Measurements from ENCODE around the gene KRT86. TPM values are rescaled to one million over a fixed set of nuclear protein-coding genes. Genes with fewer than 3 reads are reported as not detected.

The KRT86 gene
- polyA plus RNA-seq, 1 of the 3 experiments (the other 2 are of a cell fraction): 0.56 TPM

- H3F3A ChIP-seq (replicated peaks; ENCODE audit: insufficient read depth): peaks cover 17% of the 10 kb centered on the region
- H3K4me3 ChIP-seq (ENCODE audit: low read depth in 2 of 2, low read length in 1 of 2): no peak overlapping the region
- no peak for TF ChIP-seq RAD21 (IDR thresholded peaks at IDR 0.05; ENCODE audit: low read length)
- no peak for TF ChIP-seq TAF1 (IDR thresholded peaks at IDR 0.05; ENCODE audit: borderline replicate concordance, low read depth, low read length)
- no peak for TF ChIP-seq CHD2 (IDR thresholded peaks at IDR 0.05; ENCODE audit: low read length, partially characterized antibody)
- TF ChIP-seq RFX5 (IDR thresholded peaks at IDR 0.05; ENCODE audit: low read length): no peak
- no peak for TF ChIP-seq ZBTB33 (IDR thresholded peaks at IDR 0.05; ENCODE audit: borderline replicate concordance, low read depth)
- no peaks in the 10 kb centered on the region for H3K9me2 ChIP-seq
- no peak overlapping the region for H3K9ac ChIP-seq
- H3K27ac ChIP-seq (ENCODE audit: low read depth in 2 of 2, low read length in 1 of 2): no peak overlapping the region
- no peak overlapping the region for H2AFZ ChIP-seq (ENCODE audit: low read depth)
- no peaks in the 10 kb centered on the region for H3K9me3 ChIP-seq
- H4K20me1 ChIP-seq (ENCODE audit: insufficient read depth): no peaks in the 10 kb centered on the region
- WGBS (ENCODE audit: low lambda C conversion rate): 74% methylated on average over 10 of the region's 10 CpGs
- no peaks in the 10 kb centered on the region for H3K79me2 ChIP-seq (ENCODE audit: insufficient read depth)
- no peaks in the 10 kb centered on the region for H3K27me3 ChIP-seq (ENCODE audit: insufficient read depth)
- ChIA-PET CTCF (interaction anchor here (0.6 to 1.5 kb wide), 3 partner anchors 12 to 19 kb away, joined by 4 to 7 read pairs (median 4); no protein-coding TSS in a partner anchor), POLR2A (no interaction called here)
- no peak overlapping the region for H3K4me2 ChIP-seq
- H3K36me3 ChIP-seq (replicated peaks in 1 of 2; ENCODE audit: control insufficient read depth in 1 of 2, insufficient read depth in 2 of 2, low read length in 1 of 2): no peaks in the 10 kb centered on the region
- DNase-seq: no peak
- peaks cover 0 to 18% of the 10 kb centered on the region in 2 experiments; a peak in 3 of 4 replicates for H3K4me1 ChIP-seq (ENCODE audit: control insufficient read depth in 1 of 2, insufficient read depth in 2 of 2, low read depth in 1 of 2, low read length in 1 of 2)
These were observed 40.1 kb upstream of the KRT86 start for GRCh38 chr12:52234223-52234810.

DNA sequence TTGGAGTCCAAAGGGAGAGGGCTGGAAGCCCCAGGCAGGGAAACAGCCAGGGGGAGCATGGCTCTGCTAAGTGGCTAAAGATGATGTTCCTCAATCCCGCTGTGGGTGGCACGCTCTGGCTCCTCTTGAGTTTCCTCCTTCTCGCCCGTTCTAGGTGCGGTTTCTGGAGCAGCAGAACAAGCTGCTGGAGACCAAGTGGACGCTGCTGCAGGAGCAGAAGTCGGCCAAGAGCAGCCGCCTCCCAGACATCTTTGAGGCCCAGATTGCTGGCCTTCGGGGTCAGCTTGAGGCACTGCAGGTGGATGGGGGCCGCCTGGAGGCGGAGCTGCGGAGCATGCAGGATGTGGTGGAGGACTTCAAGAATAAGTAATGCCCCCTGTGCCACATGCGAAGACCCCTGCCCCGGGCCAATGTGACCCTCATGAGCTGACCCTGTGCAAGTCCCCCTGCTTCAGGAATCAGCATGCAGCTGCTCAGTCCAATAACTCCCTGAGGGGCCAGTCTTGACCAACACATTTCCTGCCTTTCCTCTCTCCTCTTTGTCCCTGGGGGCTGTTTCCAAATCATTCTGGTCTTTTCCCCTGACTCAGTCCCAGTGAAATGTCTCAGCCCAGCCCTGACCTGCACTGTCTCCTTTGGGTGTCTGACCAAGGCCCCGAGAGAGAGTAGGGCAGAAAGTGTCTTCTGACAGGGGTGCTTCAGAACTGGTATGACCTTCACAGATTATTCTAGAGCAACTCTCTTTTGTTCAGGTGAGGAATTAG is 39.3 kb upstream of the KRT86 start:
- no peak overlapping the region for H3K27ac ChIP-seq (ENCODE audit: low read depth in 2 of 2, low read length in 1 of 2)
- H3K9me3 ChIP-seq: no peaks in the 10 kb centered on the region
- no peaks in the 10 kb centered on the region for H3K9me2 ChIP-seq
- peaks cover 0 to 10% of the 10 kb centered on the region in 2 experiments; a peak in 2 of 4 replicates for H3K4me1 ChIP-seq (ENCODE audit: control insufficient read depth in 1 of 2, insufficient read depth in 2 of 2, low read depth in 1 of 2, low read length in 1 of 2)
- no peaks in the 10 kb centered on the region for H3K27me3 ChIP-seq (ENCODE audit: insufficient read depth)
- CTCF ChIA-PET: interaction anchor here (0.7 to 1.5 kb wide), 4 partner anchors 11 to 102 kb away, joined by 3 to 7 read pairs (median 4); no protein-coding TSS in a partner anchor
- H3K4me2 ChIP-seq: no peak overlapping the region
- no peak overlapping the region for H2AFZ ChIP-seq (ENCODE audit: low read depth)
- peak; percentile 16 for DNase-seq
- no peaks in the 10 kb centered on the region for H4K20me1 ChIP-seq (ENCODE audit: insufficient read depth)
- 80% methylated on average over 10 of the region's 15 CpGs for WGBS (ENCODE audit: low lambda C conversion rate)
- peaks cover 9% of the 10 kb centered on the region for H3F3A ChIP-seq (replicated peaks; ENCODE audit: insufficient read depth)
- no peaks in the 10 kb centered on the region for H3K36me3 ChIP-seq (replicated peaks in 1 of 2; ENCODE audit: control insufficient read depth in 1 of 2, insufficient read depth in 2 of 2, low read length in 1 of 2)
- H3K79me2 ChIP-seq (ENCODE audit: insufficient read depth): no peaks in the 10 kb centered on the region
- H3K9ac ChIP-seq: no peak overlapping the region
- POLR2A ChIA-PET: no interaction called here
- no peak overlapping the region for H3K4me3 ChIP-seq (ENCODE audit: low read depth in 2 of 2, low read length in 1 of 2)
- TF ChIP-seq RXRA (IDR thresholded peaks at IDR 0.05; ENCODE audit: borderline replicate concordance, low read depth): no peak
- no peak for TF ChIP-seq RAD21 (IDR thresholded peaks at IDR 0.05; ENCODE audit: low read length)
- no peak for TF ChIP-seq JUND (IDR thresholded peaks at IDR 0.05)
- TF ChIP-seq, protein P1, sequence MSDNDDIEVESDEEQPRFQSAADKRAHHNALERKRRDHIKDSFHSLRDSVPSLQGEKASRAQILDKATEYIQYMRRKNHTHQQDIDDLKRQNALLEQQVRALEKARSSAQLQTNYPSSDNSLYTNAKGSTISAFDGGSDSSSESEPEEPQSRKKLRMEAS (IDR thresholded peaks at IDR 0.05; ENCODE audit: low read depth): no peak
- TF ChIP-seq FOXM1 (IDR thresholded peaks at IDR 0.05; ENCODE audit: low read depth): no peak
- no peak for TF ChIP-seq TAF1 (IDR thresholded peaks at IDR 0.05; ENCODE audit: borderline replicate concordance, low read depth, low read length)
- TF ChIP-seq SMC3 (IDR thresholded peaks at IDR 0.05; ENCODE audit: low read depth, low read length): no peak
- no peak for TF ChIP-seq ZBTB33 (IDR thresholded peaks at IDR 0.05; ENCODE audit: borderline replicate concordance, low read depth)
- no peak for TF ChIP-seq TEAD4 (IDR thresholded peaks at IDR 0.05; ENCODE audit: borderline replicate concordance, insufficient read depth)
- TF ChIP-seq FOSL2 (IDR thresholded peaks at IDR 0.05; ENCODE audit: borderline replicate concordance, low read depth): no peak
- TF ChIP-seq POLR2AphosphoS5 (IDR thresholded peaks at IDR 0.05; ENCODE audit: low read depth, low read length): no peak
- TF ChIP-seq, protein P2, sequence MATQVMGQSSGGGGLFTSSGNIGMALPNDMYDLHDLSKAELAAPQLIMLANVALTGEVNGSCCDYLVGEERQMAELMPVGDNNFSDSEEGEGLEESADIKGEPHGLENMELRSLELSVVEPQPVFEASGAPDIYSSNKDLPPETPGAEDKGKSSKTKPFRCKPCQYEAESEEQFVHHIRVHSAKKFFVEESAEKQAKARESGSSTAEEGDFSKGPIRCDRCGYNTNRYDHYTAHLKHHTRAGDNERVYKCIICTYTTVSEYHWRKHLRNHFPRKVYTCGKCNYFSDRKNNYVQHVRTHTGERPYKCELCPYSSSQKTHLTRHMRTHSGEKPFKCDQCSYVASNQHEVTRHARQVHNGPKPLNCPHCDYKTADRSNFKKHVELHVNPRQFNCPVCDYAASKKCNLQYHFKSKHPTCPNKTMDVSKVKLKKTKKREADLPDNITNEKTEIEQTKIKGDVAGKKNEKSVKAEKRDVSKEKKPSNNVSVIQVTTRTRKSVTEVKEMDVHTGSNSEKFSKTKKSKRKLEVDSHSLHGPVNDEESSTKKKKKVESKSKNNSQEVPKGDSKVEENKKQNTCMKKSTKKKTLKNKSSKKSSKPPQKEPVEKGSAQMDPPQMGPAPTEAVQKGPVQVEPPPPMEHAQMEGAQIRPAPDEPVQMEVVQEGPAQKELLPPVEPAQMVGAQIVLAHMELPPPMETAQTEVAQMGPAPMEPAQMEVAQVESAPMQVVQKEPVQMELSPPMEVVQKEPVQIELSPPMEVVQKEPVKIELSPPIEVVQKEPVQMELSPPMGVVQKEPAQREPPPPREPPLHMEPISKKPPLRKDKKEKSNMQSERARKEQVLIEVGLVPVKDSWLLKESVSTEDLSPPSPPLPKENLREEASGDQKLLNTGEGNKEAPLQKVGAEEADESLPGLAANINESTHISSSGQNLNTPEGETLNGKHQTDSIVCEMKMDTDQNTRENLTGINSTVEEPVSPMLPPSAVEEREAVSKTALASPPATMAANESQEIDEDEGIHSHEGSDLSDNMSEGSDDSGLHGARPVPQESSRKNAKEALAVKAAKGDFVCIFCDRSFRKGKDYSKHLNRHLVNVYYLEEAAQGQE (IDR thresholded peaks at IDR 0.05; ENCODE audit: low read depth, low read length): no peak
- TF ChIP-seq NFIC (IDR thresholded peaks at IDR 0.05; ENCODE audit: borderline replicate concordance): no peak
- no peak for TF ChIP-seq GABPA (IDR thresholded peaks at IDR 0.05; ENCODE audit: low read depth)
- no peak for TF ChIP-seq RCOR1 (IDR thresholded peaks at IDR 0.05; ENCODE audit: low read length)
- no peak for TF ChIP-seq EP300 (IDR thresholded peaks at IDR 0.05; ENCODE audit: borderline replicate concordance in 1 of 2, low read depth in 1 of 2, low read length in 1 of 2)
